Glutamatergic neuron (in vitro differentiated cells): ENCODE measurements around the gene MCUB. TPM values are rescaled to one million over a fixed set of nuclear protein-coding genes. Genes with fewer than 3 reads are reported as not detected.

Experiments
- DNase-seq: peaks from one replicate; pipeline ENCODE4 v3.0.0; 2022
- H3K27ac Mint-ChIP-seq: one replicate; pipeline ENCODE4 v1.8.0; 2020; ENCODE audit warnings: mild to moderate bottlenecking, mixed read lengths, inconsistent platforms; ENCODE audit not compliant: unreplicated experiment
- H3K27me3 Mint-ChIP-seq: one replicate; pipeline ENCODE4 v1.8.0; 2020; ENCODE audit warnings: mild to moderate bottlenecking, moderate library complexity, mixed read lengths, inconsistent platforms; ENCODE audit not compliant: unreplicated experiment
- H3K36me3 Mint-ChIP-seq: one replicate; pipeline ENCODE4 v1.8.0; 2020; ENCODE audit warnings: mild to moderate bottlenecking, mixed read lengths, inconsistent platforms; ENCODE audit not compliant: unreplicated experiment
- H3K4me1 Mint-ChIP-seq: one replicate; pipeline ENCODE4 v1.8.0; 2020; ENCODE audit warnings: mild to moderate bottlenecking, low read depth, mixed read lengths, inconsistent platforms; ENCODE audit not compliant: unreplicated experiment
- H3K4me3 Mint-ChIP-seq: one replicate; pipeline ENCODE4 v1.8.0; 2020; ENCODE audit warnings: mild to moderate bottlenecking, mixed read lengths, inconsistent platforms; ENCODE audit not compliant: unreplicated experiment
- H3K9me3 Mint-ChIP-seq: one replicate; pipeline ENCODE4 v1.8.0; 2020; ENCODE audit warnings: mild to moderate bottlenecking, moderate library complexity, mixed read lengths, inconsistent platforms; ENCODE audit not compliant: unreplicated experiment
- total RNA-seq: library from RNA; stranded (reverse); fragmentation: NEBNext Ultra II Directional; extraction: Animal tissue kit (Norgen Biotek cat#: 25700); gene quantifications from one replicate; pipeline ENCODE4 v1.2.1, GENCODE V29; 2021; ENCODE audit not compliant: unreplicated experiment
- TF ChIP-seq, protein P1 (sequence below): fragments of 200-600 bp; sonication (generic); IDR thresholded peaks from one replicate; pipeline ENCODE4 v1.5.0; 2021; ENCODE audit not compliant: partially characterized antibody, unreplicated experiment

MCUB gene
- total RNA-seq, 1 donor from 2014 or later: 9.7 TPM

DNA sequence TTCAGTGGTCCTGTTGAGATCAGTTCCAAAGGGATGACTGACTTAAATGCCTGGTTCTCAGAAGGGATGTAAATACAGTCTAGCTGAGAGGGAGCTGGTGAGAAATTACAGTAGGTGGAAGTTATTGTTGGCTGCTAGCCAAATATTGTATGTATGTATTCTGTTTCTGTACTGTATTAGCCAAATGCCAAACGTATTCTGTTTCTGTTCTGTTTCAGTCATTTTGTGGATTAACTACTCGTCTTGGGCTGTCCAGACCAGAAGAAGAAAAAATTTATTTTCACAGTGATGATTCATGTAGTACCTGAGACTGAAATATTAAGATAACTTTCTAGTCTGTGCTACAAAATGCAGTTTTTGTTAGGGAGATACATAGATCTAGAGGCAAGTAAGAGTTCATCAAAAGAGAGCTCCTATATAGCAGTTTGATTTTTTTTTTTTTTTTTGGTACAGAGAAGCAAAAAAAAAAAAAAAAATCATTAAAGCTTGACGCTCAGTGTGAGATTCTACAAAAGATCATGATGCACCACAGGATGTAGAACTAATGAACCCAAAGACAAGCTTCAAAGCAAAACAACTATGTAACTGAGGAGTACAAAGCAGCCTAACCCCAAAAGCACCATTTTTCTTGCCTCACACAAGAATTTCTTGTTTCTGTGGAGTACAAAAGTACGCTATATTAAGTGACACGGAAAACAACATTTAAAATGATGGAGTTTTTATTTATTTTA, 88.4 kb downstream of the MCUB start:
- Mint-ChIP-seq H3K9me3 (no peaks in the 10 kb centered on the region), H3K4me1 (no peaks in the 10 kb centered on the region)
- TF ChIP-seq, protein P1, sequence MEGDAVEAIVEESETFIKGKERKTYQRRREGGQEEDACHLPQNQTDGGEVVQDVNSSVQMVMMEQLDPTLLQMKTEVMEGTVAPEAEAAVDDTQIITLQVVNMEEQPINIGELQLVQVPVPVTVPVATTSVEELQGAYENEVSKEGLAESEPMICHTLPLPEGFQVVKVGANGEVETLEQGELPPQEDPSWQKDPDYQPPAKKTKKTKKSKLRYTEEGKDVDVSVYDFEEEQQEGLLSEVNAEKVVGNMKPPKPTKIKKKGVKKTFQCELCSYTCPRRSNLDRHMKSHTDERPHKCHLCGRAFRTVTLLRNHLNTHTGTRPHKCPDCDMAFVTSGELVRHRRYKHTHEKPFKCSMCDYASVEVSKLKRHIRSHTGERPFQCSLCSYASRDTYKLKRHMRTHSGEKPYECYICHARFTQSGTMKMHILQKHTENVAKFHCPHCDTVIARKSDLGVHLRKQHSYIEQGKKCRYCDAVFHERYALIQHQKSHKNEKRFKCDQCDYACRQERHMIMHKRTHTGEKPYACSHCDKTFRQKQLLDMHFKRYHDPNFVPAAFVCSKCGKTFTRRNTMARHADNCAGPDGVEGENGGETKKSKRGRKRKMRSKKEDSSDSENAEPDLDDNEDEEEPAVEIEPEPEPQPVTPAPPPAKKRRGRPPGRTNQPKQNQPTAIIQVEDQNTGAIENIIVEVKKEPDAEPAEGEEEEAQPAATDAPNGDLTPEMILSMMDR: no peak

DNA sequence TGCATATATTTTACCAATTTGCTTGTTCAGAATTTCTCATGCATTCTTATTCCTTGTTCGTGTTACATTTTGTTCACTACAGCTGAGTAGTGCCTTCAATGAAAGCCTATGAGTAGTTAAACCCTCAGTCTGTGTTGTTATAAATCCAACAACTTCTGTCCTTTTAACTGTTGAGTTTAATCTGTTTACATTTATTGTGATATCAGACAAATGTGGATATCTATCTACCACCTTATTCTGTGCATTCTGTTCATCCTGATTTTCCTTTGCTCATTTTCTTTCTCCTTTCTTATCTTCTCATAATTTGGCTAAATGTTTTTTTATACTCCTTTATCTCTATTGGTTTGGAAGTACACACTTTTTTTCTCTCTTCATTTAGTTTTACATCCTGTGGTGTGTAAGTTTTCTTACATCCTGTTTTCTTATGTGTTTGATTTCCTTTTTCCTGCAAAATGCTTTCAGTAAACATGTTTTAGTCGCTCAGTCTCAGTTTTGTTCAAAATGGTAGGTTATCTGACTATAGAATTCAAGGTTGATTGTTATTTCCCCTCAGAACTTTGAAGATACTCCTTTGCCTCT, 89.0 kb downstream of the MCUB start:
- Mint-ChIP-seq H3K27ac (no peak overlapping the region), H3K4me1 (no peaks in the 10 kb centered on the region), H3K9me3 (no peaks in the 10 kb centered on the region), H3K36me3 (peaks cover 5% of the 10 kb centered on the region), H3K27me3 (no peaks in the 10 kb centered on the region), H3K4me3 (no peak overlapping the region)
- DNase-seq: no peak
- TF ChIP-seq, protein P1: no peak

More for the DNA sequence above, 88.4 kb downstream of the MCUB start:
- Mint-ChIP-seq H3K27me3 (no peaks in the 10 kb centered on the region), H3K36me3 (peaks cover 5% of the 10 kb centered on the region), H3K4me3 (no peak overlapping the region), H3K27ac (no peak overlapping the region)
- no peak for DNase-seq

DNA sequence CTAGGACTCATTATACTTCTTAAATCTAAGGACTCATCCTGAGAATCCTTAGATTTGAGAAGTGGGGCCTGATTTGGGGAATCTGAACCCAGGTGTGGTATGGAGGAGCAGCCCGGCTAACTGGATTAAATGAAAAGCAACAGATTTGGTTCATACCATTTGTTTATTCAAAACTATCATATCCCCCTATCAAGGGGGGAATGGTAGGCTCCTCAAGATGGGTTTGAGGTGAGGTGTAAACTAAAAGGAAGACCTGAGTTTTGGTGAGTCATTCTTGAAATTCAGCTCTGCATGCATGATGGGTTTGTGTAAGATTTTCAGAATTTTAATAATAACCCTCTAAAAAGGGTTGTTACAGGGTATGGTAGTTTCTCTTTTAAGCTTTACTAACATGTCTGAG, 89.8 kb downstream of the MCUB start:
- Mint-ChIP-seq H3K9me3 (no peaks in the 10 kb centered on the region), H3K4me3 (no peak overlapping the region), H3K36me3 (peaks cover 5% of the 10 kb centered on the region)

GRCh38 chr4:109655396-109655795, 95.3 kb downstream of the MCUB start:
- Mint-ChIP-seq H3K27me3 (no peaks in the 10 kb centered on the region), H3K9me3 (no peaks in the 10 kb centered on the region), H3K36me3 (no peaks in the 10 kb centered on the region), H3K27ac (no peak overlapping the region), H3K4me3 (no peak overlapping the region), H3K4me1 (no peaks in the 10 kb centered on the region)
- no peak for DNase-seq
- TF ChIP-seq, protein P1: no peak

More for the DNA sequence above, 89.8 kb downstream of the MCUB start:
- DNase-seq: no peak
- H3K27me3 Mint-ChIP-seq: no peaks in the 10 kb centered on the region
- no peak overlapping the region for H3K27ac Mint-ChIP-seq
- H3K4me1 Mint-ChIP-seq: no peaks in the 10 kb centered on the region
- TF ChIP-seq, protein P1: no peak

DNA sequence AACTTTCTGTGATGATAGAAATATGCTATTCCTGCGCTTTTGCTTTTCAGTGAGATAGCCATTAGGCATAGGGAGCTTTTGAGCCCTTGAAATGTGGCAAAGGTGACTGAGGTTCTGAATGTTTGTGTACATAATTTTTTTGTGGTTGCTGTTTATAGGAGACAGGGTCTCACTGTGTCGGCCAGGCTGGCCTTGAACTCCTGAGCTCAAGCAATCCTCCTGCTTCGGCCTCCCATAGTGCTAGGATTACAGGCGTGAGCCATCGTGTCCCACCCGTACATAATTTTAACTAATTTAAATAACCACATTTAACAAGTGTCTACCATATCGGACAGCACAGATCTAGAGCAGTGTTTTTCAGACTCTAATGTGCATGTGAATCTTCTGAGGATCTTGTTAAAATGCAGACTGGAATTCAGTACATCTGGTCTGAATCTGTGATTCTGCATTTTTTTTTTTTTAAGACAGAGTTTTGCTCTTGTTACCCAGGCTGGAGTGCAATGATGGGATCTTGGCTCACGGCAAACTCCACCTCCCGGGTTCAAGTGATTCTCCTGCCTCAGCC, 97.9 kb downstream of the MCUB start:
- Mint-ChIP-seq H3K9me3 (no peaks in the 10 kb centered on the region), H3K27me3 (no peaks in the 10 kb centered on the region), H3K4me3 (no peak overlapping the region), H3K27ac (no peak overlapping the region), H3K36me3 (no peaks in the 10 kb centered on the region), H3K4me1 (no peaks in the 10 kb centered on the region)
- DNase-seq: no peak
- TF ChIP-seq, protein P1: no peak
